NB4 (cell line): Measurements from ENCODE around the gene ACSL6.

Experiments used
- POLR2A ChIP-seq: IDR thresholded peaks from 2 replicates; pipeline ENCODE4 v1.6.1; 2011; ENCODE audit warnings: mild to moderate bottlenecking; ENCODE audit not compliant: insufficient read length; ENCODE audit errors: extremely low read depth
- TF ChIP-seq, protein P1 (sequence below): IDR thresholded peaks from one replicate; pipeline ENCODE4 v1.5.1; 2012; ENCODE audit warnings: low read depth, low read length

- TF ChIP-seq, protein P1, sequence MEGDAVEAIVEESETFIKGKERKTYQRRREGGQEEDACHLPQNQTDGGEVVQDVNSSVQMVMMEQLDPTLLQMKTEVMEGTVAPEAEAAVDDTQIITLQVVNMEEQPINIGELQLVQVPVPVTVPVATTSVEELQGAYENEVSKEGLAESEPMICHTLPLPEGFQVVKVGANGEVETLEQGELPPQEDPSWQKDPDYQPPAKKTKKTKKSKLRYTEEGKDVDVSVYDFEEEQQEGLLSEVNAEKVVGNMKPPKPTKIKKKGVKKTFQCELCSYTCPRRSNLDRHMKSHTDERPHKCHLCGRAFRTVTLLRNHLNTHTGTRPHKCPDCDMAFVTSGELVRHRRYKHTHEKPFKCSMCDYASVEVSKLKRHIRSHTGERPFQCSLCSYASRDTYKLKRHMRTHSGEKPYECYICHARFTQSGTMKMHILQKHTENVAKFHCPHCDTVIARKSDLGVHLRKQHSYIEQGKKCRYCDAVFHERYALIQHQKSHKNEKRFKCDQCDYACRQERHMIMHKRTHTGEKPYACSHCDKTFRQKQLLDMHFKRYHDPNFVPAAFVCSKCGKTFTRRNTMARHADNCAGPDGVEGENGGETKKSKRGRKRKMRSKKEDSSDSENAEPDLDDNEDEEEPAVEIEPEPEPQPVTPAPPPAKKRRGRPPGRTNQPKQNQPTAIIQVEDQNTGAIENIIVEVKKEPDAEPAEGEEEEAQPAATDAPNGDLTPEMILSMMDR: no peak
- TF ChIP-seq POLR2A: no peak
Measured at GRCh38 chr5:132008163-132008473, 3.3 kb downstream of the ACSL6 start.
